Measurements from ENCODE around the gene PPIP5K2. TPM values are rescaled to one million over a fixed set of nuclear protein-coding genes. Genes with fewer than 3 reads are reported as not detected.

Gene PPIP5K2
- total and polyA plus RNA-seq, 12 donors: 16.1 to 86.5 (median 45.9) TPM

DNA sequence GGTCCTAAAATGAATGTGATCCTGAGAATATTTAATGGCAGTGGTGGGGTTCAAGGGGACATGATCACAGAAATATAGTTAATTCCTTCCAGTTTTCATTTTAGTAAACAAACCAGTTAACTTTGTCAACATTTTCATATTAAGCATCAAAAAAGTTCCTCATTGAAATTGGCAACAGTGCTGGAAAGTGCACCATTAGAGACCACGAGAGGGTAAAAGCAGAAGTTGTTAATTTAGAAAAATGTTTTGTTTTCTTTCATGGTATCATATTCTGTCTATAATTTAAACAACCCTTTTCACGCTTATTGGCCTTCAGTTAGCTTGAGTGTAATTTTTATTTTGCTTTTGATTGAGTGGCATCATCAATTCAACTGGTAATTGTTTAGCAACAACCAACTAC, 12.0 kb upstream of the PPIP5K2 start:
- 43 to 89% (median 76%) methylated on average over 2 of the region's 2 CpGs for WGBS, 4 donors
- Histone ChIP-seq H3K36me3 (replicated peaks in 1 of 2) (no peaks in the 10 kb centered on the region), H3K4me3 (no peak overlapping the region), H3K4me1 (replicated peaks in 1 of 2) (peaks cover 0 to 19% of the 10 kb centered on the region in 2 donors), H3K27me3 (no peaks in the 10 kb centered on the region), H3K27ac (no peak overlapping the region), H3K9me3 (replicated peaks in 1 of 3) (no peaks in the 10 kb centered on the region)
- no peak for DNase-seq
- intact Hi-C loops (cut with DNase I): no loop called here
- TF ChIP-seq, protein P1, sequence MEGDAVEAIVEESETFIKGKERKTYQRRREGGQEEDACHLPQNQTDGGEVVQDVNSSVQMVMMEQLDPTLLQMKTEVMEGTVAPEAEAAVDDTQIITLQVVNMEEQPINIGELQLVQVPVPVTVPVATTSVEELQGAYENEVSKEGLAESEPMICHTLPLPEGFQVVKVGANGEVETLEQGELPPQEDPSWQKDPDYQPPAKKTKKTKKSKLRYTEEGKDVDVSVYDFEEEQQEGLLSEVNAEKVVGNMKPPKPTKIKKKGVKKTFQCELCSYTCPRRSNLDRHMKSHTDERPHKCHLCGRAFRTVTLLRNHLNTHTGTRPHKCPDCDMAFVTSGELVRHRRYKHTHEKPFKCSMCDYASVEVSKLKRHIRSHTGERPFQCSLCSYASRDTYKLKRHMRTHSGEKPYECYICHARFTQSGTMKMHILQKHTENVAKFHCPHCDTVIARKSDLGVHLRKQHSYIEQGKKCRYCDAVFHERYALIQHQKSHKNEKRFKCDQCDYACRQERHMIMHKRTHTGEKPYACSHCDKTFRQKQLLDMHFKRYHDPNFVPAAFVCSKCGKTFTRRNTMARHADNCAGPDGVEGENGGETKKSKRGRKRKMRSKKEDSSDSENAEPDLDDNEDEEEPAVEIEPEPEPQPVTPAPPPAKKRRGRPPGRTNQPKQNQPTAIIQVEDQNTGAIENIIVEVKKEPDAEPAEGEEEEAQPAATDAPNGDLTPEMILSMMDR (IDR thresholded peaks at IDR 0.05): no peak
- TF ChIP-seq POLR2A (IDR thresholded peaks at IDR 0.05): no peak

DNA sequence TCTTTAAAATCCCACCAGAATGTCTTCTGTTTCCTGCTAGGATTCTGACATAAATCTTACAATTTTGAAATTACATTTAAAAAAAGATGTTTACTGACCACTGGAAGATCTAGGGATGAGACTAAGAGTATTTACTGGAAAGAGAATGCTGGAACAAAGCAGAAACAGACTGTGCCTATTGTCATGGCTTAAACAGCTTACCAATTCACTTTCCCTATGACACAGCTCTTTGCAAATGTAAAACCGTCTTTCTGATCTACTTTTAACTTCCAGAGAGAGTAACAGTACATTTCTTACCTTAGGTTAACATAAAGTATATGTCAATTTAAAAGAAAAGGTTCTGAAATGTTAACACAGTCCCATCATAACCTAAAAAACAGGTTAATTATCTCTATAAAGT, 10.8 kb upstream of the PPIP5K2 start:
- DNase-seq: no peak
- Histone ChIP-seq H3K4me3 (no peak overlapping the region), H3K4me1 (replicated peaks in 1 of 2) (peaks cover 0 to 19% of the 10 kb centered on the region in 2 donors), H3K9me3 (replicated peaks in 1 of 3) (no peaks in the 10 kb centered on the region), H3K27ac (no peak overlapping the region), H3K27me3 (no peaks in the 10 kb centered on the region), H3K36me3 (replicated peaks in 1 of 2) (no peaks in the 10 kb centered on the region)
- 71 to 82% (median 79%) methylated on average over 1 of the region's 1 CpG for WGBS, 4 donors
- TF ChIP-seq, protein P1 (IDR thresholded peaks at IDR 0.05): no peak
- TF ChIP-seq POLR2A (IDR thresholded peaks at IDR 0.05): no peak
- intact Hi-C loops (cut with DNase I): no loop called here

DNA sequence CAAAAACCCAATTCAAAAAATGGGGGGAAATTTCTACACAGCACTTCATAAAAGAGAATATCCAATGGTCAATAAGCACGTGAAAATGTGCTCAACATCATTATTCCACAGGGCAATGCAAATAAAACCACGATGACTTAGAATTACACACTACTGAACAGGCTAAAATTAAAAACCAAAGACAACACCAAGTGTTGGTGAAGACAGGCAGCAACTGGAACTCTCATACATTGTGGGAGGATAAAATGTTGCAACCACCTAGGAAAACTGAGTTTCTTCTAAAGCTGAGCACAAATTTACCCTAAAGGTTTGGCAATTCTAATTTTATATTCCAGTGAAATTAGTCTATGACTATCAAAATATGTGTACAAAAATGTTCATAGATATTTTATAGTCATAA, 9.7 kb upstream of the PPIP5K2 start:
- Histone ChIP-seq H3K27me3 (no peaks in the 10 kb centered on the region), H3K4me1 (replicated peaks in 1 of 2) (peaks cover 0 to 19% of the 10 kb centered on the region in 2 donors), H3K36me3 (replicated peaks in 1 of 2) (no peaks in the 10 kb centered on the region), H3K9me3 (replicated peaks in 1 of 3) (no peaks in the 10 kb centered on the region), H3K27ac (no peak overlapping the region), H3K4me3 (no peak overlapping the region)
- WGBS, 4 donors: 95 to 99% (median 96%) methylated on average over 2 of the region's 2 CpGs
- intact Hi-C loops (cut with DNase I): no loop called here
- TF ChIP-seq, protein P1 (IDR thresholded peaks at IDR 0.05): no peak
- no peak for TF ChIP-seq POLR2A (IDR thresholded peaks at IDR 0.05)
- DNase-seq: no peak

DNA sequence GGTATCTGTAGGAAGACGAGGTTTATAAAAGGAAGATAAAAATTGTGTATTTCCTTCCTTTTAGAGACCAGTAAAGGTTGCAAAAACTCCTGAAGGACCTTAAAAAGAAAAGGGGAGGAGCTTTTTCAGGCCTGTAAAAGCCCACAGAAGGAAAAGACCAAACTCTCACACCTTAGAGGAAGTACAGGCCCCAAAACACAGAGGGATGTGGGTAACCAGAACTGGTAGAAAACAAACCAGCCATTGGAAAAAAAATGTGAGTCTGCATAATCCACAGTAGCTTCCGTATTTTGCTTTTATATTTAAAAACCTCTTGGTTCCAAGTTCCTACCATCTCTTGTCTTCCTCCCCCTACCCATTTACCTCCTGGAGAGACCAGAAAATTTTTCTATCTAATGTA, 8.6 kb upstream of the PPIP5K2 start:
- H3K27ac ChIP-seq: no peak overlapping the region
- H3K36me3 ChIP-seq (replicated peaks in 1 of 2): no peaks in the 10 kb centered on the region
- no peak for DNase-seq
- intact Hi-C loops (cut with DNase I): no loop called here
- H3K4me3 ChIP-seq: no peak overlapping the region
- H3K9me3 ChIP-seq (replicated peaks in 1 of 3): no peaks in the 10 kb centered on the region
- WGBS, 4 donors: 69 to 85% (median 81%) methylated on average over 2 of the region's 2 CpGs
- H3K4me1 ChIP-seq (replicated peaks in 1 of 2): peaks cover 0 to 19% of the 10 kb centered on the region in 2 donors
- no peak for TF ChIP-seq POLR2A (IDR thresholded peaks at IDR 0.05)
- TF ChIP-seq, protein P1 (IDR thresholded peaks at IDR 0.05): no peak
- H3K27me3 ChIP-seq: no peaks in the 10 kb centered on the region
